Heart right ventricle (tissue), 16 donors: ENCODE data around the gene SDCBP2. TPM values are rescaled to one million over a fixed set of nuclear protein-coding genes. Genes with fewer than 3 reads are reported as not detected.

Source experiments
- ATAC-seq, 8 donors: fragments of 200-7000 bp; cut with Tn5 transposase; one replicate each; pipeline ENCODE4 v1.9.1; 2020; ENCODE audit warnings: mild to moderate bottlenecking in 8 of 8, moderate library complexity in 8 of 8, moderate number of reproducible peaks in 1 of 8
- DNase-seq, 2 donors: peaks; one replicate each; pipeline ENCODE4 v3.0.0-alpha.2; 2020
- H3K27ac ChIP-seq, 10 donors: fragments of 200-600 bp; sonication (generic) in 2 of 10; one replicate each; pipeline versions ENCODE4 v1.5.0 to v1.8.0; 2020 to 2022; ENCODE audit warnings: mild to moderate bottlenecking in 3 of 10
- H3K27me3 ChIP-seq, 7 donors: fragments of 200-600 bp; one replicate each; pipeline ENCODE4 v1.8.0; 2021 to 2022; ENCODE audit warnings: mild to moderate bottlenecking in 2 of 7
- H3K36me3 ChIP-seq, 9 donors: fragments of 200-600 bp; sonication (generic) in 1 of 9; one replicate each; pipeline versions ENCODE4 v1.5.0 to v1.8.0; 2020 to 2022; ENCODE audit warnings: mild to moderate bottlenecking in 2 of 9
- H3K4me1 ChIP-seq, 9 donors: fragments of 200-600 bp; sonication (generic) in 1 of 9; one replicate each; pipeline versions ENCODE4 v1.5.0 to v1.8.0; 2020 to 2022; ENCODE audit warnings: mild to moderate bottlenecking in 4 of 9
- H3K4me3 ChIP-seq, 10 donors: fragments of 200-600 bp; sonication (generic) in 2 of 10; one replicate each; pipeline versions ENCODE4 v1.5.0 to v1.8.0; 2020 to 2022; ENCODE audit warnings: mild to moderate bottlenecking in 7 of 10, moderate library complexity in 2 of 10
- H3K9me3 ChIP-seq, 11 donors: fragments of 200-600 bp in 10 of 11; sonication (generic) in 2 of 11; one replicate each; pipeline versions ENCODE4 v1.5.0 to v1.8.0; 2013 to 2022; ENCODE audit warnings: mild to moderate bottlenecking in 2 of 11, control low read depth in 1 of 11, moderate library complexity in 1 of 11
- WGBS, 2 donors: extraction: QIAGEN DNeasy Blood & Tissue Kit; methylation state at CpG; one replicate each; pipeline ENCODE4 v1.1.7; 2013; ENCODE audit warnings: inconsistent platforms in 1 of 2; 5-methylcytosine and 5-hydroxymethylcytosine counted together
- intact Hi-C, 10 donors: fragments of 100-400 bp; cut with DNase I; formaldehyde crosslinking; loops; one replicate each; pipeline versions ENCODE4 v1.11.1 to v1.14.2; 2022
- polyA plus RNA-seq, 2 donors: library from polyadenylated mRNA; stranded (reverse); fragments of 200-250 nt; gene quantifications; one replicate each; pipeline ENCODE4 v1.2.3, GENCODE V29; 2013
- total RNA-seq, 10 donors: library from RNA; stranded (reverse); fragmentation: NEBNext Ultra II Directional in 3 of 10; extraction: Animal tissue kit (Norgen Biotek cat#: 25700) in 3 of 10; gene quantifications; one replicate each; pipeline versions ENCODE4 v1.2.1 to v1.2.4, GENCODE V29; 2021 to 2023
- TF ChIP-seq, protein P1 (sequence below), 9 donors: fragments of 200-600 bp; sonication (generic) in 2 of 9; IDR thresholded peaks; one replicate each; pipeline versions ENCODE4 v1.5.0 to v1.8.0; 2021 to 2022; ENCODE audit warnings: antibody characterized with exemption in 9 of 9, mild to moderate bottlenecking in 5 of 9, moderate library complexity in 1 of 9
- donor health status: Arrhythmogenic right ventricular cardiomyopathy.
- donor health status: ischemic (EF 13 %, LVEDD 7.1; RV severe dilation, severe dysfunction).
- donor health status: healthy with polysubstance abuse.
- donor health status: DM: no; HTN: yes; CAD: no.
- donor health status: DM: no; HTN: no; CAD: no.
- donor health status: ischemic (EF 25% LVEDD 6.9; RV normal size, moderate dysfunction).
- donor health status: ischemic (EF 25% LVEDD 5.7; RV mildly dilated, moderate dysfunction).
- donor health status: healthy.
- donor health status: DM: yes; HTN: yes; CAD: no.
- donor health status: Ischemic cardiomyopathy.
- donor health status: ischemic (EF 35%, LVEDD 5.7; RV mildly dilated, moderate dysfunction).
- donor health status: nonischemic (EF 11% LVEDD 7.7; RV severe dilation, severe dysfunction).
- donor health status: DM: yes; HTN: yes; CAD: no.
- donor health status: PGD.
- donor health status: ischemic (EF 29% LVEDD 5.4; RV normal size, mild dysfunction).
- donor health status: nonischemic (EF 23%, LVEDD 6.1; RV moderate dilation, normal function).

Gene SDCBP2
- total and polyA plus RNA-seq, 12 donors = 0.62 to 4.3 (median 2.0) TPM

DNA sequence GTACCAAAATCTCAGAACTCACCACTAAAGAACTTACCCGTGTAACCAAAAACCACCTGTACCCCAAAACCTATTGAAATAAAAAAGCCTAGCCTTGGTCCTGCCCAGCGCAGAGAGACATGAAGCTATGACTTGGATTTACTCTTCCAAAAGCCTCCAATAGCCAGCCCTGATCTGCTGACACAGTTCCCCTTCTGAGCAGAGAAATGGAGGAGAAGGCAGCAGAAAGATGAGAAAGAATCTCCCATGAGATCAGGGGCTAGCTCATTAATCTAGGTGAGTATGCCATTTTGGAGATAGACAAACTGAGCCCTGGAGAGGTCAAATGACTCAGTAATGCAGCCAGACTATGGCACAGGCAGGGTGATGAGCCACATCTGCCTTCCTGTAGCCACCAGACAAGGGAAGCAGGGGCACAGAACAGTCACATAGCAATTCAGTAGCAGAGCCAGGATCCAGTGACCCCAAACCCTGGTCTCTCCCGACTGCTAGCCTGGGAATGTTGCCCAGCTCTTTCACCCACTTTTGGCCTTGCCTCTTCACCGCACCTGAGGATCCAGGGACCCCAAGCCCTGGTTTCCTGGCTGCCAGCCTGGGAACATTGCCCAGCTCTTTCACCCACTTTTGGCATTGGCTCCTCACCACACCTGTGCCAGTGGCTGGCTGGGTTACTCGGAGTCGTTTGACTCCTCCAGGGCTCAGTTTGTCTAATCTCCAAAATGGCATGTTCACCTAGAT is 7.2 kb upstream of the SDCBP2 start:
- TF ChIP-seq, protein P1, sequence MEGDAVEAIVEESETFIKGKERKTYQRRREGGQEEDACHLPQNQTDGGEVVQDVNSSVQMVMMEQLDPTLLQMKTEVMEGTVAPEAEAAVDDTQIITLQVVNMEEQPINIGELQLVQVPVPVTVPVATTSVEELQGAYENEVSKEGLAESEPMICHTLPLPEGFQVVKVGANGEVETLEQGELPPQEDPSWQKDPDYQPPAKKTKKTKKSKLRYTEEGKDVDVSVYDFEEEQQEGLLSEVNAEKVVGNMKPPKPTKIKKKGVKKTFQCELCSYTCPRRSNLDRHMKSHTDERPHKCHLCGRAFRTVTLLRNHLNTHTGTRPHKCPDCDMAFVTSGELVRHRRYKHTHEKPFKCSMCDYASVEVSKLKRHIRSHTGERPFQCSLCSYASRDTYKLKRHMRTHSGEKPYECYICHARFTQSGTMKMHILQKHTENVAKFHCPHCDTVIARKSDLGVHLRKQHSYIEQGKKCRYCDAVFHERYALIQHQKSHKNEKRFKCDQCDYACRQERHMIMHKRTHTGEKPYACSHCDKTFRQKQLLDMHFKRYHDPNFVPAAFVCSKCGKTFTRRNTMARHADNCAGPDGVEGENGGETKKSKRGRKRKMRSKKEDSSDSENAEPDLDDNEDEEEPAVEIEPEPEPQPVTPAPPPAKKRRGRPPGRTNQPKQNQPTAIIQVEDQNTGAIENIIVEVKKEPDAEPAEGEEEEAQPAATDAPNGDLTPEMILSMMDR (IDR thresholded peaks at IDR 0.05) = no peak
- Histone ChIP-seq H3K4me3 (no peak overlapping the region), H3K27ac (peak overlapping the region; percentile 29 to 89 (median 78)), H3K4me1 (peaks cover 12 to 57% (median 50%) of the 10 kb centered on the region in 9 donors), H3K9me3 (no peaks in the 10 kb centered on the region), H3K36me3 (peaks cover 0 to 14% (median 0%) of the 10 kb centered on the region in 9 donors), H3K27me3 (no peaks in the 10 kb centered on the region)
- WGBS, 2 donors = 63 to 71% methylated on average over 6 of the region's 6 CpGs
- DNase-seq = no peak
- ATAC-seq = no peak
- intact Hi-C loops = loop anchor here in 4 of 10 donors (2.0 to 5.0 kb wide), 3 partner anchors 36 to 57 kb away; partner anchors contain the start of gene FKBP1A (in 3 of the 4)

DNA sequence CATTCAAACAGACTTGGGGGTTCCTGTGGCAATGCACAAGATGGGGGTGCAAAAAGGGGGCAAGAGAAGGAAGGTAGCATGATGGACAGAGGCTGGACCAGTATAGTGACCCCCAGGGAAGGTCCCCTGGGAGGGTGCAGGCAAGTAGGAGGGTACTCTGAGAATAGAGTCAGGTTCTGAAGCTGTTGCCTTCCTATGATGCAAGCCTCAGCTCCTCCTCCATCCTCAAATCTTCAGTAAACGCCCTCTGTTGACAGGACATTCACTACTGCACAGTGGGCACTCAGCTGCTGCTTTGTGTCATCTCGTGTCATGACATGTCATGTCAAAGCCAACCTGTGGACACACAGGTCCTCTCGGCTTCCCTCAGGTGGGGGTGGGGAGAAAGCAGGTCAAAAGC is 5.8 kb upstream of the SDCBP2 start:
- 55 to 57% methylated on average over 3 of the region's 3 CpGs for WGBS, 2 donors
- Histone ChIP-seq H3K4me3 (no peak overlapping the region), H3K27ac (peak overlapping the region in 3 of 10 donors; percentile 2 to 89 (median 29)), H3K36me3 (peaks cover 0 to 14% (median 0%) of the 10 kb centered on the region in 9 donors), H3K4me1 (peaks cover 12 to 70% (median 64%) of the 10 kb centered on the region in 9 donors), H3K9me3 (no peaks in the 10 kb centered on the region), H3K27me3 (no peaks in the 10 kb centered on the region)
- TF ChIP-seq, protein P1 (IDR thresholded peaks at IDR 0.05) = no peak
- intact Hi-C loops = loop anchor here in 2 of 10 donors (5.0 kb wide), 2 partner anchors 38 to 58 kb away; partner anchors contain the start of gene FKBP1A (in 1 of the 2)
- no peak for ATAC-seq
- DNase-seq = no peak

DNA sequence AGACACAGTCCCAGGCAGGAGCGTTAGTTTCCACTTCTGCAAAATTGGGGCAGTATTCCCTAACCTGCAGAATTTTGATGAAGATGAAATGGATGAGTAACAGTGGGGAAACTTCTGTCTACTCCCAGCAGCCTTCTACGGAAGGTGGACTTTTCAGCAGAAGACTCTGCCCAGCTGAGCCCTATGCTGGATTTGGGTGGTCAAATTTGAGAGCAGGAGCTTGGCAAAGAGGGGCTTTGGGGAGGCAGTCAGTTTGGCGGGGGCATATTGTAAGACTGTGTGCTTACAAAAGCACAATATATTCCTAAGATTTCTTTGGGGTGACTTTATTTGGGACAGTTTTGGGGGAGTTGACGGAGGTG is 5.4 kb upstream of the SDCBP2 start:
- TF ChIP-seq, protein P1 (IDR thresholded peaks at IDR 0.05) = no peak
- no peak overlapping the region for H3K4me3 ChIP-seq
- peaks cover 0 to 14% (median 0%) of the 10 kb centered on the region in 9 donors for H3K36me3 ChIP-seq
- no peaks in the 10 kb centered on the region for H3K9me3 ChIP-seq
- H3K27ac ChIP-seq = peak overlapping the region in 4 of 10 donors; percentile 2 to 89 (median 36)
- intact Hi-C loops = no loop called here
- WGBS, 2 donors = 96% methylated on average over 4 of the region's 4 CpGs
- peaks cover 12 to 74% (median 66%) of the 10 kb centered on the region in 9 donors for H3K4me1 ChIP-seq
- ATAC-seq = no peak
- no peak for DNase-seq
- no peaks in the 10 kb centered on the region for H3K27me3 ChIP-seq

DNA sequence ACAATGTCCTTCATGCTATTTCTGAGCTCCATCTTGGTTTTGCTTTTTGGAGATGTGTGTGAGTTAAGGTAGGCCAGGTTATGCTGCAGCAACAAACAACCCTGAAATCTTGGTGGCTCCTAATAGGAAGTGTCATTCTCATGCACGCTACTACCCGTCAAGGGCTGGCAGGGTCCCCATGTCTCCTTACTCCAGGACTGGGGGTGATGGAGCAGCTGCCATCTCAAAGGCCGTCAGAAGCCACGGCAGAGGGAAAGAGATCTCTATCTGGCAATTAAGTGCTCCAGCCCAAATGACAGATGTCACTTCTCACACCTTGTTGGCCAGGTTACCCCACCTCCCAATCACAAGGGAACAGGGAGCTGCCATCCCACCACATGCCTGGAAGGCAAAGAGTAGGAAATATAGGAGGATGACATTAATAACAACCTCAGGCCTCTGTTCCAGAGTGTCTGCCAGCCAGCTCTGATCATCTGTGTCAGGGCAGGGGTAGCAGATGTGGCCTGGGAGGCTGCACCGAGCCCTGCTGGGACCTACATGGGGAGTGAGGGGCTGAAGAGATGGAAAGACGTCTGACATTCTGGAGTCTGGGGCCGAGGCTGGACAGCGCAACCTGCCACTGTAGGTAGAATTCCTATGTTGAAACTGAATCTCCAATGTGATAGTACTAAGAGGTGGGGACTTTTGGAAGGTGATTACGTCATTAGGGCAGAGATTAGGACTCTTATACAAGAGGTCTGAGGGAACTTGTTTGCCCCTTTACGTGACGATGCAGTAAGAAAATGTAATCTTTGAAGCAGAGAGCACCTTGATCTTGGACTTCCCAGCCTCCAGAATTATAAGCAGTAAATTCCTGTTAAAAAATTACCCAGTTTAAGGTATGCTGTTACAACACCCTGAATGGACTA is 4.8 kb upstream of the SDCBP2 start:
- H3K9me3 ChIP-seq = no peaks in the 10 kb centered on the region
- H3K27ac ChIP-seq = peak overlapping the region in 8 of 10 donors; percentile 2 to 98 (median 46)
- WGBS, 2 donors = 92 to 95% methylated on average over 11 of the region's 11 CpGs
- TF ChIP-seq, protein P1 (IDR thresholded peaks at IDR 0.05) = no peak
- peaks cover 17 to 81% (median 66%) of the 10 kb centered on the region in 9 donors for H3K4me1 ChIP-seq
- no peaks in the 10 kb centered on the region for H3K27me3 ChIP-seq
- peaks cover 0 to 18% (median 0%) of the 10 kb centered on the region in 9 donors for H3K36me3 ChIP-seq
- no peak overlapping the region for H3K4me3 ChIP-seq
- no peak for DNase-seq
- ATAC-seq = no peak
- intact Hi-C loops = no loop called here
